ENCODE measurements around the gene METTL9. TPM values are rescaled to one million over a fixed set of nuclear protein-coding genes. Genes with fewer than 3 reads are reported as not detected.

Gene METTL9
- total RNA-seq, 1 experiment from 2014 or later, result 50.7 TPM

DNA sequence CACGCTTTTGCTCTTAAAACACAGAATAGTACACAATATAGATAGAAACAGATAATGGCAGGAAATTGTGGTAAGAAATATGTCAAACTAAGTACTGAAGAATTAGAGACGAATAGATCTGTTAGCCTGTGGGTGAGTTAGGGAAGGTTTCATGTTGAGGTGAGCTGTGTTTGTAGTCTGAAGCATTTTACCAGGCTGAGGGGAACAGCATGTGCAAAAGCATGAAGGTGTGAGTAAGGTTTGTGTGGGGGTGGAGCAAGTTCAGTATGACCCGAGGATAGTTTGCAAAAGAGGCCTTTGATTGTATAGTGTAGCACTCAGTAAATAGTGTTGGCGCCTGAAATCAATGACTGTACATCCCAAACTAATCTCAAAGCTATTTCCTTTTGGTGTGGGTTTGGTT lies 39.2 kb downstream of the METTL9 start:
- ChIA-PET POLR2A (no interaction called here), CTCF (no interaction called here)
- no peaks in the 10 kb centered on the region for H3K27me3 Mint-ChIP-seq (ENCODE audit: insufficient read depth, unreplicated experiment)
- Histone ChIP-seq H3K4me1 (peaks cover 4% of the 10 kb centered on the region; the same call in 1 of the 2 replicates), H3K4me3 (ENCODE audit: low read depth, low read length) (no peak overlapping the region), H3K36me3 (ENCODE audit: control insufficient read depth, insufficient read depth, low read length) (no peaks in the 10 kb centered on the region), H3K27me3 (replicated peaks; ENCODE audit: control insufficient read depth, insufficient read depth, low read length) (no peaks in the 10 kb centered on the region), H3K9me3 (no peaks in the 10 kb centered on the region)
- BruUV-seq (replicated peaks), result no TSS peak
- intact Hi-C loops (cut with micrococcal nuclease; ENCODE audit: unreplicated experiment), result no loop called here
- TF ChIP-seq, protein P1, sequence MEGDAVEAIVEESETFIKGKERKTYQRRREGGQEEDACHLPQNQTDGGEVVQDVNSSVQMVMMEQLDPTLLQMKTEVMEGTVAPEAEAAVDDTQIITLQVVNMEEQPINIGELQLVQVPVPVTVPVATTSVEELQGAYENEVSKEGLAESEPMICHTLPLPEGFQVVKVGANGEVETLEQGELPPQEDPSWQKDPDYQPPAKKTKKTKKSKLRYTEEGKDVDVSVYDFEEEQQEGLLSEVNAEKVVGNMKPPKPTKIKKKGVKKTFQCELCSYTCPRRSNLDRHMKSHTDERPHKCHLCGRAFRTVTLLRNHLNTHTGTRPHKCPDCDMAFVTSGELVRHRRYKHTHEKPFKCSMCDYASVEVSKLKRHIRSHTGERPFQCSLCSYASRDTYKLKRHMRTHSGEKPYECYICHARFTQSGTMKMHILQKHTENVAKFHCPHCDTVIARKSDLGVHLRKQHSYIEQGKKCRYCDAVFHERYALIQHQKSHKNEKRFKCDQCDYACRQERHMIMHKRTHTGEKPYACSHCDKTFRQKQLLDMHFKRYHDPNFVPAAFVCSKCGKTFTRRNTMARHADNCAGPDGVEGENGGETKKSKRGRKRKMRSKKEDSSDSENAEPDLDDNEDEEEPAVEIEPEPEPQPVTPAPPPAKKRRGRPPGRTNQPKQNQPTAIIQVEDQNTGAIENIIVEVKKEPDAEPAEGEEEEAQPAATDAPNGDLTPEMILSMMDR (IDR thresholded peaks at IDR 0.05; ENCODE audit: insufficient read depth in 1 of 2, low read depth in 1 of 2, low read length in 1 of 2, severe bottlenecking in 1 of 2, unreplicated experiment in 1 of 2), result no peak
- no peak overlapping the region for H3K27ac Mint-ChIP-seq (ENCODE audit: unreplicated experiment)
- H3K4me1 Mint-ChIP-seq (ENCODE audit: low read depth, unreplicated experiment), result peaks cover 7% of the 10 kb centered on the region
- H3K9me3 Mint-ChIP-seq (ENCODE audit: unreplicated experiment), result no peaks in the 10 kb centered on the region
- H3K36me3 Mint-ChIP-seq (ENCODE audit: insufficient read depth, unreplicated experiment), result no peaks in the 10 kb centered on the region
- H3K4me3 Mint-ChIP-seq (ENCODE audit: unreplicated experiment), result no peak overlapping the region
- peak in 1 of 2 experiments; percentile 13 for DNase-seq

DNA sequence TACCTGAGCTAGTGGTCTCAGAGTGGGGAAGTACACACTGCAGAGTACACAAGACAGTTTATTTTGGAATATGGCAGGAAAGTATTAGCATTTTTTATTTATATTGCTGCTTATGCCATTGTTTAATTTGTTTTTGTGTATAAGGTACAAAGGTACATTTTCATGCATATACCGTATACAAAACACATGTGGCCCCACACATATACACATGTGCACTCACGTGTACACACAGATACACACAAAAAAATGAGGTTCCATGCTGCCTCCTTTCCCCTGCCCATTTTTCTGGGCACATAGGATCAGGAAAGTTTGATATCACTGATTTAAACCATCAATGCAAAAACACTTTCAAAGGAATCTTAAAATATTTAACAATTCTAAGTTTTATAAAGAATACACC lies 40.1 kb downstream of the METTL9 start:
- DNase-seq, result no peak
- BruUV-seq (replicated peaks), result no TSS peak
- Histone ChIP-seq H3K36me3 (ENCODE audit: control insufficient read depth, insufficient read depth, low read length) (no peaks in the 10 kb centered on the region), H3K4me3 (ENCODE audit: low read depth, low read length) (no peak overlapping the region), H3K9me3 (no peaks in the 10 kb centered on the region), H3K27me3 (replicated peaks; ENCODE audit: control insufficient read depth, insufficient read depth, low read length) (no peaks in the 10 kb centered on the region), H3K4me1 (peaks cover 4% of the 10 kb centered on the region; the same call in 1 of the 2 replicates)
- TF ChIP-seq, protein P1 (IDR thresholded peaks at IDR 0.05; ENCODE audit: insufficient read depth in 1 of 2, low read depth in 1 of 2, low read length in 1 of 2, severe bottlenecking in 1 of 2, unreplicated experiment in 1 of 2), result no peak
- Mint-ChIP-seq H3K9me3 (ENCODE audit: unreplicated experiment) (no peaks in the 10 kb centered on the region), H3K4me1 (ENCODE audit: low read depth, unreplicated experiment) (peaks cover 7% of the 10 kb centered on the region), H3K27me3 (ENCODE audit: insufficient read depth, unreplicated experiment) (no peaks in the 10 kb centered on the region), H3K4me3 (ENCODE audit: unreplicated experiment) (no peak overlapping the region), H3K27ac (ENCODE audit: unreplicated experiment) (no peak overlapping the region), H3K36me3 (ENCODE audit: insufficient read depth, unreplicated experiment) (no peaks in the 10 kb centered on the region)
- POLR2A ChIA-PET, result no interaction called here
- CTCF ChIA-PET, result no interaction called here
- intact Hi-C loops (cut with micrococcal nuclease; ENCODE audit: unreplicated experiment), result no loop called here

DNA sequence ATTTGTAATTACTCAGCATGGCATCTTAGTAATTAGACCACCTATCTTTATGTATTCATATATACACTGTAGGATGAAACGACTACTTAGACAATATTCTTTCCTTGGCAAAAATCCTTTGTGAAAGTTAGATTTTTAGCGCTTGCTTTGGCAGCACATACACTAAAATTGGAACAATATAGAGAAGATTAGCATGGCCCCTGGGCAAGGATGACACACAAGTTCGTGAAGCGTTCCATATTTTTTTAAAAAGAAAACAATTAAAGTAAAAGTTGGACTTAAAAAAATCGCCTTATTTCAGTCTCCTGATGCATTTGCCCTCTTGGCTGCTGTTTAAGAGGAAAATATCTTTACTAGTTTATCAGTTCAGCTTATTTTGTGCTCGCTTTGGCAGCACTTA lies 42.5 kb downstream of the METTL9 start:
- no peaks in the 10 kb centered on the region for H3K27me3 ChIP-seq (replicated peaks; ENCODE audit: control insufficient read depth, insufficient read depth, low read length)
- peaks cover 4% of the 10 kb centered on the region; the same call in 1 of the 2 replicates for H3K4me1 ChIP-seq
- no peaks in the 10 kb centered on the region for H3K9me3 ChIP-seq
- Mint-ChIP-seq H3K36me3 (ENCODE audit: insufficient read depth, unreplicated experiment) (no peaks in the 10 kb centered on the region), H3K9me3 (ENCODE audit: unreplicated experiment) (no peaks in the 10 kb centered on the region), H3K27ac (ENCODE audit: unreplicated experiment) (no peak overlapping the region), H3K27me3 (ENCODE audit: insufficient read depth, unreplicated experiment) (no peaks in the 10 kb centered on the region), H3K4me1 (ENCODE audit: low read depth, unreplicated experiment) (peaks cover 7% of the 10 kb centered on the region), H3K4me3 (ENCODE audit: unreplicated experiment) (no peak overlapping the region)
- DNase-seq, result no peak
- CTCF ChIA-PET, result no interaction called here
- POLR2A ChIA-PET, result no interaction called here
- H3K36me3 ChIP-seq (ENCODE audit: control insufficient read depth, insufficient read depth, low read length), result no peaks in the 10 kb centered on the region
- TF ChIP-seq, protein P1 (IDR thresholded peaks at IDR 0.05; ENCODE audit: insufficient read depth in 1 of 2, low read depth in 1 of 2, low read length in 1 of 2, severe bottlenecking in 1 of 2, unreplicated experiment in 1 of 2), result no peak
- no peak overlapping the region for H3K4me3 ChIP-seq (ENCODE audit: low read depth, low read length)
- intact Hi-C loops (cut with micrococcal nuclease; ENCODE audit: unreplicated experiment), result no loop called here
- no TSS peak for BruUV-seq (replicated peaks)

Measured in Caco-2 (cell line).